Neural progenitor cell (in vitro differentiated cells): Measurements from ENCODE around the gene DUOXA2. TPM values are rescaled to one million over a fixed set of nuclear protein-coding genes. Genes with fewer than 3 reads are reported as not detected.
A peak's percentile ranks its signal among the peaks of the same experiment; 100 is the strongest.
"Not testable (repeated sequence)": the region's sequence is repeated elsewhere in the genome, so short reads cannot be mapped to it uniquely, and the experiment has no call there.

Experiments
- DNase-seq: peaks from one replicate; pipeline ENCODE4 v3.0.0-alpha.2; 2016; ENCODE audit warnings: low spot score
- H2AFZ ChIP-seq: fragments of 200-600 bp; sonication (generic); replicated peaks from 2 replicates; pipeline ENCODE4 v1.6.1; 2016; ENCODE audit warnings: antibody characterized with exemption
- H3F3A ChIP-seq: fragments of 200-600 bp; sonication (generic); 2 replicates; pipeline ENCODE4 v1.6.1; 2016; ENCODE audit warnings: antibody characterized with exemption, low read depth
- H3K27ac ChIP-seq: fragments of 200-600 bp; sonication (generic); 2 replicates; pipeline ENCODE4 v1.5.1; 2016; ENCODE audit warnings: mild to moderate bottlenecking
- H3K27me3 ChIP-seq: fragments of 200-600 bp; sonication (generic); 2 replicates; pipeline ENCODE4 v1.6.1; 2016; ENCODE audit warnings: mild to moderate bottlenecking, moderate library complexity
- H3K36me3 ChIP-seq: fragments of 200-600 bp; sonication (generic); 2 replicates; pipeline ENCODE4 v1.5.1; 2016
- H3K4me1 ChIP-seq: fragments of 200-600 bp; sonication (generic); 2 replicates; pipeline ENCODE4 v1.6.1; 2016; ENCODE audit warnings: mixed run types
- H3K4me2 ChIP-seq: fragments of 200-600 bp; sonication (generic); 2 replicates; pipeline ENCODE4 v1.6.1; 2016
- H3K4me3 ChIP-seq: fragments of 200-600 bp; sonication (generic); 2 replicates; pipeline ENCODE4 v1.5.1; 2016
- H3K79me2 ChIP-seq: fragments of 200-600 bp; sonication (generic); 2 replicates; pipeline ENCODE4 v1.6.1; 2016; ENCODE audit warnings: low read depth
- H3K9ac ChIP-seq: fragments of 200-600 bp; sonication (generic); 2 replicates; pipeline ENCODE4 v1.6.1; 2016
- H3K9me3 ChIP-seq: fragments of 200-600 bp; sonication (generic); 2 replicates; pipeline ENCODE4 v1.5.1; 2016; ENCODE audit warnings: low read depth
- H4K20me1 ChIP-seq: fragments of 200-600 bp; sonication (generic); 2 replicates; pipeline ENCODE4 v1.6.1; 2016; ENCODE audit warnings: low read depth
- H3K27ac Mint-ChIP-seq: 3 replicates; pipeline ENCODE4 v1.8.0; 2021; ENCODE audit warnings: mixed read lengths
- H3K27me3 Mint-ChIP-seq: 2 replicates; pipeline ENCODE4 v1.8.0; 2022; ENCODE audit warnings: low read depth, mild to moderate bottlenecking, inconsistent platforms, moderate library complexity, mixed read lengths; ENCODE audit not compliant: insufficient read depth
- H3K36me3 Mint-ChIP-seq: 3 replicates; pipeline ENCODE4 v1.8.0; 2021; ENCODE audit warnings: mixed read lengths
- H3K4me1 Mint-ChIP-seq: 3 replicates; pipeline ENCODE4 v1.8.0; 2021; ENCODE audit warnings: mixed read lengths
- H3K4me3 Mint-ChIP-seq: 3 replicates; pipeline ENCODE4 v1.8.0; 2021; ENCODE audit warnings: mild to moderate bottlenecking, moderate library complexity, mixed read lengths
- H3K9me3 Mint-ChIP-seq: 3 replicates; pipeline ENCODE4 v1.8.0; 2020; ENCODE audit warnings: mixed read lengths
- CTCF ChIP-seq: fragments of 200-600 bp; sonication (generic); IDR thresholded peaks from 2 replicates; pipeline ENCODE4 v1.5.1; 2017; ENCODE audit warnings: antibody characterized with exemption, mild to moderate bottlenecking
- EZH2 ChIP-seq: fragments of 200-600 bp; sonication (generic); IDR thresholded peaks from 2 replicates; pipeline ENCODE4 v1.6.1; 2017; ENCODE audit warnings: antibody characterized with exemption, mild to moderate bottlenecking, moderate library complexity
- EZH2phosphoT487 ChIP-seq: fragments of 200-600 bp; sonication (generic); IDR thresholded peaks from 2 replicates; pipeline ENCODE4 v1.6.1; 2017; ENCODE audit warnings: antibody characterized with exemption
- total RNA-seq: library from RNA; depleted of rRNA; stranded (reverse); fragments of >200 nt; gene quantifications from 2 replicates; pipeline ENCODE4 v1.2.3, GENCODE V29; 2015; ENCODE audit warnings: low replicate concordance

DUOXA2 gene
- total RNA-seq, 1 donor from 2014 or later, result not detected

- no peak overlapping the region for H3K27ac ChIP-seq
- peak overlapping the region; percentile 11 for H3K27ac Mint-ChIP-seq
Observed at GRCh38 chr15:45100884-45101625, 13.1 kb upstream of the DUOXA2 start.

GRCh38 chr15:45101749-45102148, 12.4 kb upstream of the DUOXA2 start:
- H3K4me2 ChIP-seq, result no peak overlapping the region
- peaks cover 3% of the 10 kb centered on the region for H3K9me3 Mint-ChIP-seq
- DNase-seq, result no peak

More at GRCh38 chr15:45100884-45101625, 13.1 kb upstream of the DUOXA2 start:
- Mint-ChIP-seq H3K27me3 (peaks cover 16% of the 10 kb centered on the region), H3K4me1 (peaks cover 12% of the 10 kb centered on the region), H3K36me3 (no peaks in the 10 kb centered on the region), H3K4me3 (no peak overlapping the region), H3K9me3 (peaks cover 3% of the 10 kb centered on the region)
- H3K4me3 ChIP-seq, result no peak overlapping the region
- H3K9ac ChIP-seq, result no peak overlapping the region
- no peak overlapping the region for H2AFZ ChIP-seq
- H3K4me1 ChIP-seq, result peaks cover 7% of the 10 kb centered on the region
- TF ChIP-seq EZH2phosphoT487, result no peak
- TF ChIP-seq EZH2, result no peak
- no peak for TF ChIP-seq CTCF
- H3K9me3 ChIP-seq, result no peaks in the 10 kb centered on the region
- H3K4me2 ChIP-seq, result peak overlapping the region; percentile 1
- no peaks in the 10 kb centered on the region for H3K36me3 ChIP-seq
- peaks cover 8% of the 10 kb centered on the region for H3K27me3 ChIP-seq
- H3F3A ChIP-seq, result no peaks in the 10 kb centered on the region
- no peaks in the 10 kb centered on the region for H3K79me2 ChIP-seq
- no peaks in the 10 kb centered on the region for H4K20me1 ChIP-seq
- DNase-seq, result peak; percentile 16

GRCh38 chr15:45102226-45102625, 11.9 kb upstream of the DUOXA2 start:
- no peak for TF ChIP-seq EZH2
- no peak for TF ChIP-seq EZH2phosphoT487
- TF ChIP-seq CTCF, result no peak
- H3K36me3 Mint-ChIP-seq, result no peaks in the 10 kb centered on the region
- H2AFZ ChIP-seq, result no peak overlapping the region
- H3K4me1 Mint-ChIP-seq, result peaks cover 12% of the 10 kb centered on the region
- peaks cover 16% of the 10 kb centered on the region for H3K27me3 Mint-ChIP-seq
- H3K27ac ChIP-seq, result no peak overlapping the region
- H3K4me2 ChIP-seq, result no peak overlapping the region
- H3K4me3 Mint-ChIP-seq, result no peak overlapping the region
- H3K9me3 ChIP-seq, result no peaks in the 10 kb centered on the region
- H3K27me3 ChIP-seq, result peaks cover 20% of the 10 kb centered on the region
- no peaks in the 10 kb centered on the region for H3K79me2 ChIP-seq
- peaks cover 3% of the 10 kb centered on the region for H3K9me3 Mint-ChIP-seq
- no peak for DNase-seq
- H3K4me3 ChIP-seq, result no peak overlapping the region
- no peaks in the 10 kb centered on the region for H4K20me1 ChIP-seq
- H3F3A ChIP-seq, result no peaks in the 10 kb centered on the region
- no peaks in the 10 kb centered on the region for H3K36me3 ChIP-seq
- H3K27ac Mint-ChIP-seq, result no peak overlapping the region
- peaks cover 7% of the 10 kb centered on the region for H3K4me1 ChIP-seq
- no peak overlapping the region for H3K9ac ChIP-seq

More at GRCh38 chr15:45101749-45102148, 12.4 kb upstream of the DUOXA2 start:
- Mint-ChIP-seq H3K27me3 (peaks cover 16% of the 10 kb centered on the region), H3K4me1 (peaks cover 12% of the 10 kb centered on the region), H3K27ac (no peak overlapping the region), H3K36me3 (no peaks in the 10 kb centered on the region), H3K4me3 (no peak overlapping the region)
- H3K4me1 ChIP-seq, result peaks cover 7% of the 10 kb centered on the region
- no peak overlapping the region for H2AFZ ChIP-seq
- no peaks in the 10 kb centered on the region for H3K9me3 ChIP-seq
- H3K9ac ChIP-seq, result no peak overlapping the region
- no peak overlapping the region for H3K4me3 ChIP-seq
- TF ChIP-seq EZH2 (no peak), EZH2phosphoT487 (no peak), CTCF (no peak)
- no peaks in the 10 kb centered on the region for H3K79me2 ChIP-seq
- H3K27ac ChIP-seq, result no peak overlapping the region
- H3F3A ChIP-seq, result no peaks in the 10 kb centered on the region
- no peaks in the 10 kb centered on the region for H3K36me3 ChIP-seq
- H3K27me3 ChIP-seq, result peaks cover 15% of the 10 kb centered on the region
- no peaks in the 10 kb centered on the region for H4K20me1 ChIP-seq

GRCh38 chr15:45104170-45104569, 10.0 kb upstream of the DUOXA2 start:
- H4K20me1 ChIP-seq, H3K36me3 Mint-ChIP-seq, H3K27ac Mint-ChIP-seq, H2AFZ ChIP-seq, H3F3A ChIP-seq, H3K4me3 ChIP-seq, H3K27ac ChIP-seq, H3K36me3 ChIP-seq, H3K4me1 ChIP-seq, H3K9ac ChIP-seq, H3K4me3 Mint-ChIP-seq, H3K4me2 ChIP-seq, H3K79me2 ChIP-seq, DNase-seq, H3K9me3 ChIP-seq, H3K9me3 Mint-ChIP-seq: not testable (repeated sequence)
- Mint-ChIP-seq H3K27me3 (peaks cover 25% of the 10 kb centered on the region), H3K4me1 (peaks cover 12% of the 10 kb centered on the region)
- H3K27me3 ChIP-seq, result peaks cover 32% of the 10 kb centered on the region
